Adrenal gland (tissue), 12 donors: ENCODE results near the gene DOCK3. TPM values are rescaled to one million over a fixed set of nuclear protein-coding genes. Genes with fewer than 3 reads are reported as not detected.

ENCODE experiments used
- DNase-seq, 7 donors: peaks; one replicate each; pipeline ENCODE4 v3.0.0-alpha.2; 2019 to 2020
- H3K27ac ChIP-seq, 5 donors: fragments of 200-600 bp; sonication (generic) in 4 of 5; 1 replicate in 3 of 5; 2 replicates in 2 of 5; pipeline versions ENCODE4 v1.5.1 to v1.8.0; 2016 to 2020; ENCODE audit warnings: mild to moderate bottlenecking in 1 of 5
- H3K27me3 ChIP-seq: fragments of 200-600 bp; 2 replicates; pipeline ENCODE4 v1.8.0; 2021
- H3K36me3 ChIP-seq, 2 donors: fragments of 200-600 bp; replicated peaks in 1 of 2; 1 replicate in 1 of 2; 2 replicates in 1 of 2; pipeline versions ENCODE4 v1.5.1 to v1.8.0; 2018 to 2022
- H3K4me1 ChIP-seq, 2 donors: fragments of 200-600 bp; replicated peaks in 1 of 2; 1 replicate in 1 of 2; 2 replicates in 1 of 2; pipeline versions ENCODE4 v1.5.1 to v1.8.0; 2018 to 2021
- H3K4me3 ChIP-seq, 4 donors: fragments of 200-600 bp; sonication (generic) in 3 of 4; one replicate each; pipeline ENCODE4 v1.5.1; 2016 to 2018
- H3K9me3 ChIP-seq, 3 donors: fragments of 200-600 bp; sonication (generic) in 1 of 3; replicated peaks in 1 of 3; 1 replicate in 2 of 3; 2 replicates in 1 of 3; pipeline versions ENCODE4 v1.5.1 to v1.8.0; 2016 to 2021
- CTCF ChIP-seq, 6 experiments: fragments of 450-650 bp in 4 of 6; fragments of 200-600 bp in 2 of 6; sonication (generic) in 1 of 6; IDR thresholded peaks; 1 replicate in 5 of 6; 2 replicates in 1 of 6; pipeline versions ENCODE4 v1.5.1 to v1.8.0; 2016 to 2021; ENCODE audit warnings: antibody characterized with exemption in 6 of 6, mild to moderate bottlenecking in 2 of 6, moderate library complexity in 1 of 6
- POLR2A ChIP-seq, 2 donors: fragments of 450-650 bp; IDR thresholded peaks; one replicate each; pipeline ENCODE4 v1.6.1; 2017; ENCODE audit warnings: antibody characterized with exemption in 2 of 2, mild to moderate bottlenecking in 2 of 2, moderate library complexity in 1 of 2
- WGBS, 4 donors: extraction: QIAGEN DNeasy Blood & Tissue Kit in 2 of 4; methylation state at CpG; one replicate each; pipeline versions ENCODE4 v1.1.5 to v1.1.7; 2013 to 2017; 5-methylcytosine and 5-hydroxymethylcytosine counted together
- intact Hi-C, 2 donors: fragments of 100-400 bp; cut with DNase I; formaldehyde crosslinking; loops; one replicate each; pipeline versions ENCODE4 v1.14.1 to v1.15.0; 2022 to 2023
- polyA plus RNA-seq, 3 donors: library from polyadenylated mRNA; stranded (reverse); fragments of 200-250 nt in 2 of 3; fragments of 350-450 nt in 1 of 3; fragmentation: Illumina TruSeq in 1 of 3; extraction: RNeasy Lipid Tissue Mini Kit (QIAGEN cat#74804) in 1 of 3; gene quantifications; one replicate each; pipeline ENCODE4 v1.2.3, GENCODE V29; 2013 to 2014
- total RNA-seq, 9 donors: library from RNA; depleted of rRNA in 4 of 9; stranded (reverse); fragments of >200 nt in 4 of 9; fragments of 120-200 nt in 1 of 9; fragmentation: NEBNext Ultra II Directional in 1 of 9; extraction: Animal tissue kit (Norgen Biotek cat#: 25700) in 1 of 9; gene quantifications; one replicate each; pipeline versions ENCODE4 v1.1.0 to v1.2.4, GENCODE V29; 2013 to 2023
- donor health status: healthy with polysubstance abuse.
- donor health status: Bipolar disorder and iron deficiency.
- donor health status: DM: yes; HTN: yes; CAD: no.
- donor health status: DM: no; HTN: no; CAD: no.
- donor health status: DM: no; HTN: no; CAD: no.
- donor health status: DM: yes; HTN: yes; CAD: no.

DOCK3 gene
- total and polyA plus RNA-seq, 12 donors: 0.72 to 8.6 (median 2.9) TPM

GRCh38 chr3:51139616-51140015, 464.9 kb downstream of the DOCK3 start:
- Histone ChIP-seq H3K27ac (no peak overlapping the region), H3K9me3 (no peaks in the 10 kb centered on the region), H3K4me3 (no peak overlapping the region), H3K36me3 (no peaks in the 10 kb centered on the region), H3K4me1 (no peaks in the 10 kb centered on the region), H3K27me3 (no peaks in the 10 kb centered on the region)
- TF ChIP-seq CTCF (IDR thresholded peaks at IDR 0.05) (no peak), POLR2A (IDR thresholded peaks at IDR 0.05) (no peak)
- 70 to 87% (median 84%) methylated on average over 1 of the region's 1 CpG for WGBS, 4 donors
- intact Hi-C loops: no loop called here
- DNase-seq: no peak

DNA sequence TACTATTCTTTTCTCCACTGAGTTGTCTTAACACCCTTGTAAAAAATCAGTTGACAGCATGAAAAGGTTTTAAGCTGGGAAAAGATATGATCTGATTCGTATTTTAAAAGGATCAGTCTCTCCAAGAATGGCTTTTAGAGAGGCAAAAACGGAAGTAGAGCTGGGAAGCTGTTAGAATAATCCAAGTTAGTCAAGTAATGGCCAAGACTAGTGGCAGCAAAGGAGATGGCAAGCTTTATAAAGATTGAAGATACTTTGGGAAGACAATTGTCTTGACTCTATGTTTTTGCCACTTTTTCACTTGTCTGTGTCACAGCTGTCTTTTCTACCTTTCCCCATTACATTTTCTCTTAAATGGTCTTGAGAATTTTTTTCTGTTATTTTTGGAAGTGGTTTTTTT, 466.8 kb downstream of the DOCK3 start:
- DNase-seq: no peak
- 53 to 64% (median 58%) methylated on average over 2 of the region's 2 CpGs for WGBS, 4 donors
- intact Hi-C loops: no loop called here
- Histone ChIP-seq H3K9me3 (no peaks in the 10 kb centered on the region), H3K4me1 (no peaks in the 10 kb centered on the region), H3K4me3 (no peak overlapping the region), H3K27ac (no peak overlapping the region), H3K27me3 (no peaks in the 10 kb centered on the region), H3K36me3 (no peaks in the 10 kb centered on the region)
- TF ChIP-seq POLR2A (IDR thresholded peaks at IDR 0.05) (no peak), CTCF (IDR thresholded peaks at IDR 0.05) (no peak)

DNA sequence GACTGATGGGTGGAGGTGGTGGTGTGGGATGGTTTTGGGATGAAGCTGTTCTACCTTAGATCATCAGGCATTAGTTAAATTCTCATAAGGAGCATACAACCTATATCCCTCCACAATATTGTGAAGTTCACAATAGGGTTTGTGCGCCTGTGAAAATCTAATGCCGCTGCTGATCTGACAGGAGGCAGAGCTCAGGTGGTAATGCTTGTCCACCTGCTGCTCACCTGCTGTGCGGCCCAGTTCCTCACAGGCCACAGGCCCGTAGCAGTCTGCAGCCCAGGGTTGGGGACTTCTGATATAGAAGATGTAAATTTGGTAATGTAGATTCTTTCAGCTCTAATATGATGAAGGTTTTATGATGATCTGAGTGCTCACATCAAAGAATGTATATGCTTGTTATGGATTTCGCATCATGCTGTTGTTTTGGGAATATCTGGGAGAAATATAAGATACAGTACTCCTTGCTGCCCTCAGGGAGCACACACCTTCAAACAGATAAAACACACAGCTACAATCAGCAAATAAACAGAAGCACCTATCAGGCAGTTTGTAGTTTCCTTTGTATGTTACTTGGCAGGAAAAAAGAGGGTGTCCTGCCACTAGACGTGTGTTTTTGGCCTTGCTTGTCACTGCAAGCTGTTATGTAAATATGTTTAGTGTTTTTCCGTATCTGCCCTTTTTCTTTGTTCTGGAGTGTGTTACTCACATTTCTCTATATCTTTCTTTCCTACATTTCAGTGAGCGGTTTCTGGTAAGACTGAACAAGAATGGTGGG, 471.3 kb downstream of the DOCK3 start:
- no peak for DNase-seq
- whole genome bisulfite sequencing, 4 donors: 87 to 92% (median 89%) methylated on average over 7 to 8 of the region's 8 CpGs
- no peaks in the 10 kb centered on the region for H3K36me3 ChIP-seq
- intact Hi-C loops: no loop called here
- H3K4me3 ChIP-seq: no peak overlapping the region
- H3K9me3 ChIP-seq: no peaks in the 10 kb centered on the region
- no peak overlapping the region for H3K27ac ChIP-seq
- no peaks in the 10 kb centered on the region for H3K4me1 ChIP-seq
- TF ChIP-seq CTCF (IDR thresholded peaks at IDR 0.05): no peak
- TF ChIP-seq POLR2A (IDR thresholded peaks at IDR 0.05): no peak
- no peaks in the 10 kb centered on the region for H3K27me3 ChIP-seq

DNA sequence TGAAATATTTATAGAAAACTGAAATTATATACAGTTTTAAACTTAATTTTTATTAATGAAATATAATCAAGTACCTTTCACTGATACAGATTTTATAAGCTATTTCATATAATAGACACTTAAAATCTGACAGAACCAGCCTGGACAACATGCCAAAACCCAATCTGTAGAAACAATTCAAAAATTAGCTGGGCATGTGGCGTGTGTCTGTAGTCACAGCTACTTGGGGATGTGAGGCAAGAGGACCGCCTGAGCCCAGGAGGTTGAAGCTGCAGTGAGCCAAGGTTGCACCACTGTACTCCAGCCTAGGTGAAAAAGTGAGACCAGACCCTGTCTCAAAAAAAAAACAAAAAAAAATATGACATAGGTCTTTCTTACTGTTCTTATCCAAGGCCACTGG, 472.1 kb downstream of the DOCK3 start:
- no peak for TF ChIP-seq CTCF (IDR thresholded peaks at IDR 0.05)
- TF ChIP-seq POLR2A (IDR thresholded peaks at IDR 0.05): no peak
- H3K27me3 ChIP-seq: no peaks in the 10 kb centered on the region
- H3K27ac ChIP-seq: no peak overlapping the region
- WGBS, 4 donors: 77 to 100% (median 95%) methylated on average over 2 of the region's 2 CpGs
- intact Hi-C loops: no loop called here
- no peak overlapping the region for H3K4me3 ChIP-seq
- H3K9me3 ChIP-seq: no peaks in the 10 kb centered on the region
- no peaks in the 10 kb centered on the region for H3K36me3 ChIP-seq
- no peak for DNase-seq
- H3K4me1 ChIP-seq: no peaks in the 10 kb centered on the region
